ENCODE data around the gene BCR.

Gene BCR

GRCh38 chr22:23268139-23268712 is 87.9 kb downstream of the BCR start:
- H3K4me3 ChIP-seq (ENCODE audit: low read length): no peak overlapping the region

GRCh38 chr22:23268877-23269276 is 88.6 kb downstream of the BCR start:
- no peak for TF ChIP-seq ZNF274 (IDR thresholded peaks at IDR 0.05; ENCODE audit: low read depth, low read length)
- no peak overlapping the region for H3K4me3 ChIP-seq (ENCODE audit: low read length)

More at GRCh38 chr22:23268139-23268712, 87.9 kb downstream of the BCR start:
- TF ChIP-seq ZNF274 (IDR thresholded peaks at IDR 0.05; ENCODE audit: low read depth, low read length): no peak

- no peak for TF ChIP-seq ZNF274 (IDR thresholded peaks at IDR 0.05; ENCODE audit: low read depth, low read length)
- H3K4me3 ChIP-seq (ENCODE audit: low read length): no peak overlapping the region
These were observed 89.3 kb downstream of the BCR start for GRCh38 chr22:23269441-23270211.

GRCh38 chr22:23270212-23270733 is 90.0 kb downstream of the BCR start:
- TF ChIP-seq ZNF274 (IDR thresholded peaks at IDR 0.05; ENCODE audit: low read depth, low read length): no peak
- no peak overlapping the region for H3K4me3 ChIP-seq (ENCODE audit: low read length)

GRCh38 chr22:23270798-23271596 is 90.7 kb downstream of the BCR start:
- H3K4me3 ChIP-seq (ENCODE audit: low read length): no peak overlapping the region
- TF ChIP-seq ZNF274 (IDR thresholded peaks at IDR 0.05; ENCODE audit: low read depth, low read length): no peak

GRCh38 chr22:23271597-23271908 is 91.2 kb downstream of the BCR start:
- no peak for TF ChIP-seq ZNF274 (IDR thresholded peaks at IDR 0.05; ENCODE audit: low read depth, low read length)
- no peak overlapping the region for H3K4me3 ChIP-seq (ENCODE audit: low read length)

- H3K4me3 ChIP-seq (ENCODE audit: low read length): no peak overlapping the region
- no peak for TF ChIP-seq ZNF274 (IDR thresholded peaks at IDR 0.05; ENCODE audit: low read depth, low read length)
These were observed 92.1 kb downstream of the BCR start for GRCh38 chr22:23272371-23272770.

- no peak overlapping the region for H3K4me3 ChIP-seq (ENCODE audit: low read length)
- no peak for TF ChIP-seq ZNF274 (IDR thresholded peaks at IDR 0.05; ENCODE audit: low read depth, low read length)
These were observed 92.5 kb downstream of the BCR start for GRCh38 chr22:23272834-23273233.

GRCh38 chr22:23273445-23274145 is 93.3 kb downstream of the BCR start:
- TF ChIP-seq ZNF274 (IDR thresholded peaks at IDR 0.05; ENCODE audit: low read depth, low read length): no peak

GRCh38 chr22:23274146-23274526 is 93.8 kb downstream of the BCR start:
- H3K4me3 ChIP-seq (ENCODE audit: low read length): no peak overlapping the region
- no peak for TF ChIP-seq ZNF274 (IDR thresholded peaks at IDR 0.05; ENCODE audit: low read depth, low read length)

More at GRCh38 chr22:23273445-23274145, 93.3 kb downstream of the BCR start:
- no peak overlapping the region for H3K4me3 ChIP-seq (ENCODE audit: low read length)

GRCh38 chr22:23274891-23275694 is 94.8 kb downstream of the BCR start:
- H3K4me3 ChIP-seq (ENCODE audit: low read length): no peak overlapping the region
- TF ChIP-seq ZNF274 (IDR thresholded peaks at IDR 0.05; ENCODE audit: low read depth, low read length): no peak

- TF ChIP-seq ZNF274 (IDR thresholded peaks at IDR 0.05; ENCODE audit: low read depth, low read length): no peak
- no peak overlapping the region for H3K4me3 ChIP-seq (ENCODE audit: low read length)
These were observed 95.4 kb downstream of the BCR start for GRCh38 chr22:23275751-23276150.
